Metanephros (tissue), 2 donors: Measurements from ENCODE around the gene HOXC9. TPM values are rescaled to one million over a fixed set of nuclear protein-coding genes. Genes with fewer than 3 reads are reported as not detected.

Experiments used
- small RNA-seq: library from RNA; depleted of rRNA; stranded (forward); fragments of <200 nt; gene quantifications from one replicate; pipeline ENCODE3, GENCODE V24; 2014; ENCODE audit warnings: low replicate concordance
- total RNA-seq: library from RNA; depleted of rRNA; stranded (reverse); fragments of >200 nt; gene quantifications from one replicate; pipeline ENCODE4 v1.2.3, GENCODE V29; 2014

The HOXC9 gene
- 21.5 TPM for total RNA-seq

DNA sequence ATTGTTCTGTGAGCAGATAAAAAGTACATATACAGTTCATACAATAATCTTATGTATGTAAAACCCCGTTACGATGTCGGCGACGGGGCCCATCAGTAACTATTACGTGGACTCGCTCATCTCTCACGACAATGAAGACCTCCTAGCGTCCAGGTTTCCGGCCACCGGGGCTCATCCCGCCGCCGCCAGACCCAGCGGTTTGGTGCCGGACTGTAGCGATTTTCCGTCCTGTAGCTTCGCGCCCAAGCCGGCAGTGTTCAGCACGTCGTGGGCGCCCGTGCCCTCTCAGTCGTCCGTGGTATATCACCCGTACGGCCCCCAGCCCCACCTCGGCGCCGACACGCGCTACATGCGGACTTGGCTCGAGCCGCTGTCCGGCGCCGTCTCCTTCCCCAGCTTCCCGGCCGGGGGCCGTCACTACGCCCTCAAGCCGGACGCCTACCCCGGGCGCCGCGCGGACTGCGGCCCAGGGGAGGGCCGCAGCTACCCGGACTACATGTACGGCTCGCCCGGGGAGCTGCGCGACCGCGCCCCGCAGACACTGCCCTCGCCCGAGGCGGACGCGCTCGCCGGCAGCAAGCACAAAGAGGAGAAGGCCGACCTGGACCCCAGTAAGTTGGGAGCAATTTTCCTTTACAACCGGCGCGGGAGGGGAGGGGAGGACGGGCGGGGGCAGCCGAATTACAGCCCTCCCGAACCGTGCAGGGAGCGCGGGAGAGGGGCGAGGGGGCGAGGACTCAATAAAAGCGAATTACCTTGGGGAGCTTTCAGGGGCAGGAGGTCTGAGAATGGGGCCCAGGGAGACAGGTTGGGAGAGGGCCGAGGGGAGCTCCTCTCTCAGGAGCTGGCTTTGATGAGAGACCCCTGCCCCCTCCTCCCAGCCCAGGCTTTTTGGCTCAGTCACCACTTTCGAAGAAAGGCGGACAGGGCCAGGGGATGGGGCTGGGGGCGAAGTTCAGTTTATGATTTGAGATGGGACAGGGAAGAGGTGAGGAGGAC, at the start of gene HOXC9:
Gene HOXC9, plus strand, starts transcription at position 46 of the 999 bp plus-strand sequence. Its CDS starts 28 bp downstream, at position 74.

DNA sequence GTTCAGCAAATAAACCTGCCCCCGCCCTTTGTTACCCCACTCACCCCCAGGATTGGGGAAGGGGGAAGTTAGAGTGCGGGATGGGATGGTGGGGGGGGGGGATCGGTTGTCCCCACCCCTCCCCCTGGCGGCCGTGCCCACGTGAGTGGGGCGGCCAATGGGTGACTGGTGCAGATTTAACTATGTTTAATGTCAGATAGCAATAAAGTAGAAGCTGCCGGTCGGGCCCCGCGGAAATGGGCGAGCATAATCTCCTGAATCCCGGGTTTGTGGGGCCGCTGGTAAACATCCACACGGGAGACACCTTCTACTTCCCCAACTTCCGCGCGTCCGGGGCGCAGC, 45.3 kb upstream of the HOXC9 start, which contains the start of gene HOXC12:
Gene HOXC12, plus strand, starts transcription at position 210 of the 342 bp plus-strand sequence. Its CDS starts 27 bp downstream, at position 237.

DNA sequence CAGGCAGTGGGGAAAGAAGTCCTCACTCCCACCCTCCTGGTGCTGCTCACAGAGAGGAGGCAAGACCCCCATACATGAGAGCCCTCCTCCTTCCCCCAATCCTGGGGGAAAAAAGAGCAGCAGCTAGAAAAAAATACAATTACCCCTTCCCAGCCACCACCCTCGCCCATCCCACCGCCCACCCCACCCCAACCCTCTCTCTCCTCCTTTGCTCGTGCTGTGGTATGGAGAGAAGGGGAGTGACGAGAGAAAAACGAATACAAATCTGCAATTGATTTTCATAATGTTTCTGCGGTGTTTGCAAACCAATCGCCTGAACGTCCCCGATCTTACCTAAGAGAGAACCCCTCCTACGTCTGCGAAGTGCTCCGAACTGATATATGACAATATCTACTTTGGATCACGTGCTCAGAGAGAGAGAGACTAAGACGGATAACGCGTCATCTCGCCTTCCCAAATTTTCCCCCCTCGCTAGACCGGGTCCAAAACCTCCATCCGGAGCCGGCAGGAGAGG, 27.2 kb upstream of the HOXC9 start, which contains the start of gene HOXC11:
Gene HOXC11, plus strand, starts transcription at position 405 of the 514 bp plus-strand sequence. CDS start 116 bp downstream, outside the sequence.

DNA sequence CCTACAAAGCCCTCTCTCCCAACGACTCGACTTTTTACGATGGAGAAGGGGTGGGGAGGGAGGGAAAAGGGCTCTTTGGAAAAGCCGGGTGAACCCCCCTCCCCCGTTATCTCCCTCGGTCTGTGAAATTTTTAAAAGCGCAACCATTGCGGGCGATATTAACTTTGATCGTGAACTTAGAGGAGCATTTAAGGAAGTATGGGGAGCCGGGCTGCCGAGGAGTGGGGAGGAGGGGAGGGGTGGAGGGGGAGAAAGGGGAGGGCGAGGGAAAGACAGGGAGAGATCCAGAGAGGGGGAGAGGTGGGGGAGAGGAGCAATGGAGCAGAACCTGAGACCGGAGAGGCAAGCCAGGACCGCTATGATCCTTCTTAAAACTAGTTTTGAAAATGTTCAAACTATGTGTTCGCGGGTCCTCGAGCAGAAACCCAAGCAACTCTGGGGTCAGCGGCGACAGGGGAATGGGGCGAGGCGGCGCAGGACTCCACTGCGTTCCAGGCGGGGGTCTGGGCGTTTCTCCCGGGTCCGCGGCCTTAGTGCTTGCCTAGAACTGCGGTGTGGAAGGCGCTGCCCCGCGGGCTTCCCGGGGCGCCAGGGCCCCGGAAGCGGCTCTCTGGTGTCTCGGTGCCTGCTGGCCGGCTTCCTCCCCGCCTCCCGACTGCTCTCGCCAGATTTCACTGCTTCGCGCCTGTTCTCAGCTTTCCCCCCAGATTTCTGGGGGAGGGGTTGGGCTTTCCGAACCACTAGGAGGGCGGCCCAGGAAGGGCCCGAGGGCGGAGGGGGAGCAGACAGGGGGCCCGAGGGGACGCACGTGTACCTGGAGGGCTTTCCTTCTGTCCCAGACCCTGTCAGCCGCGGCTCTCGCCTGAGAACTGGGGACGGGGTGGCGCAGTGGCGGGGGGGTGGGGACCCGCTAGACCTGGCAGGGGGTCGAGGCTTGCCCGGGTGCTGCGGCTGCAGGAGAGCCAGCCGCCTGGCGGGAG, 25.6 kb upstream of the HOXC9 start, which contains the start of gene HOTAIR:
Gene HOTAIR, minus strand, starts transcription at position 871 of the 980 bp plus-strand sequence.

GRCh38 chr12:53984901-53985691, 14.9 kb upstream of the HOXC9 start, which contains the start of gene HOXC10:
Gene HOXC10, plus strand, starts transcription at chr12:53985146. Its CDS starts 114 bp downstream, at chr12:53985260.

GRCh38 chr12:54028314-54029201, 28.6 kb downstream of the HOXC9 start, which contains the start of gene HOXC6:
Gene HOXC6, plus strand, starts transcription at chr12:54028440. Its CDS starts 82 bp downstream, at chr12:54028522.

GRCh38 chr12:54032627-54033100, 32.7 kb downstream of the HOXC9 start, which contains the start of gene HOXC5:
Gene HOXC5, plus strand, starts transcription at chr12:54033050. Its CDS starts 73 bp downstream, at chr12:54033123.

Small RNA genes lying within 50 kb of the gene (small RNA-seq; reads per million reads assigned to genes)
- gene AC012531.3, result not detected
- not detected for gene AC012531.4
- gene HOXC5, result not detected
- 166 reads per million, percentile 98 among the genes with 10 or more reads in this experiment for gene MIR196A2
- gene MIR615, result 51.3 reads per million, percentile 97 among the genes with 10 or more reads in this experiment
- gene RF01905, result not detected
- not detected for gene RF01906

Other genes starting within 250 kb of the HOXC9 start
- gene CISTR, start 248.2 kb upstream of the HOXC9 start, total RNA-seq, result not detected
- gene HOXC13, start 61.3 kb upstream of the HOXC9 start, total RNA-seq, result not detected
- not detected for gene HOXC12, start 45.3 kb upstream of the HOXC9 start, total RNA-seq
- gene HOXC11, start 27.0 kb upstream of the HOXC9 start, total RNA-seq, result 1.5 TPM
- 0.99 TPM for gene HOTAIR, start 25.2 kb upstream of the HOXC9 start, total RNA-seq
- gene HOXC10, start 15.0 kb upstream of the HOXC9 start, total RNA-seq, result 23.5 TPM
- 2.1 TPM for gene HOXC8, start 8.8 kb downstream of the HOXC9 start, total RNA-seq
- gene HOXC6, start 28.3 kb downstream of the HOXC9 start, total RNA-seq, result 17.0 TPM
- gene HOXC5, start 32.9 kb downstream of the HOXC9 start, total RNA-seq, result 4.0 TPM
- 10.0 TPM for gene HOXC4, start 53.7 kb downstream of the HOXC9 start, total RNA-seq
- gene SMUG1, start 188.8 kb downstream of the HOXC9 start, total RNA-seq, result 27.5 TPM